Ovary (tissue), 3 donors: ENCODE results near the gene SERPINB8.

Source experiments
- EP300 ChIP-seq: sonication (generic); formaldehyde crosslinking; IDR thresholded peaks from one replicate; pipeline ENCODE4 v1.6.1; 2017; ENCODE audit warnings: antibody characterized with exemption
- POLR2A ChIP-seq: fragments of 450-650 bp; IDR thresholded peaks from one replicate; pipeline ENCODE4 v1.6.1; 2017; ENCODE audit warnings: antibody characterized with exemption, mild to moderate bottlenecking, moderate library complexity
- TF ChIP-seq, protein P1 (sequence below), 3 donors: fragments of 450-650 bp in 2 of 3; fragments of 200-600 bp in 1 of 3; IDR thresholded peaks; one replicate each; pipeline versions ENCODE4 v1.5.1 to v1.8.0; 2016 to 2022; ENCODE audit warnings: antibody characterized with exemption in 3 of 3, mild to moderate bottlenecking in 1 of 3
- donor health status: DM: no; HTN: no; CAD: no.

DNA sequence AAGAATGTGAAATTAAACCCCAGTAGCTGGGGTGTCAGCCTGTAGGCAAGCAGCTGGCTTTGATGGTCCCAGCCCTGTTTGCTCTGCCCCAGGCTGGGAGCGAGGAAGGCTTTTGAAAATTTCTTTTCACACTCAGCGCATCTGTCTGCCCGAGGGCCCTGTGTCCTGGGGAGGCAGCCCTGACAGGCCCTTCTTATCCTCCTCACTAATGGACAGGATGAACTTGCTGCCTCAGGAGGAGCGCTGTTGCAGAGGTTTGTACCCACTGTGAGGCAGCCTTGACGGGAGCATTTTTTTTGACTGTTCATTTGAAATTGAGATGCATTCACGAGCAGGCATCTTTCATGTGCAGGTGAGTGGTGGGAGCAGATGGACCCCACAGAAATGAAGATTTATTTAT lies 62.4 kb downstream of the SERPINB8 start:
- TF ChIP-seq, protein P1, sequence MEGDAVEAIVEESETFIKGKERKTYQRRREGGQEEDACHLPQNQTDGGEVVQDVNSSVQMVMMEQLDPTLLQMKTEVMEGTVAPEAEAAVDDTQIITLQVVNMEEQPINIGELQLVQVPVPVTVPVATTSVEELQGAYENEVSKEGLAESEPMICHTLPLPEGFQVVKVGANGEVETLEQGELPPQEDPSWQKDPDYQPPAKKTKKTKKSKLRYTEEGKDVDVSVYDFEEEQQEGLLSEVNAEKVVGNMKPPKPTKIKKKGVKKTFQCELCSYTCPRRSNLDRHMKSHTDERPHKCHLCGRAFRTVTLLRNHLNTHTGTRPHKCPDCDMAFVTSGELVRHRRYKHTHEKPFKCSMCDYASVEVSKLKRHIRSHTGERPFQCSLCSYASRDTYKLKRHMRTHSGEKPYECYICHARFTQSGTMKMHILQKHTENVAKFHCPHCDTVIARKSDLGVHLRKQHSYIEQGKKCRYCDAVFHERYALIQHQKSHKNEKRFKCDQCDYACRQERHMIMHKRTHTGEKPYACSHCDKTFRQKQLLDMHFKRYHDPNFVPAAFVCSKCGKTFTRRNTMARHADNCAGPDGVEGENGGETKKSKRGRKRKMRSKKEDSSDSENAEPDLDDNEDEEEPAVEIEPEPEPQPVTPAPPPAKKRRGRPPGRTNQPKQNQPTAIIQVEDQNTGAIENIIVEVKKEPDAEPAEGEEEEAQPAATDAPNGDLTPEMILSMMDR (IDR thresholded peaks at IDR 0.05), result no peak
- TF ChIP-seq POLR2A (no peak), EP300 (no peak)
